ENCODE measurements around the gene PEX16. TPM values are rescaled to one million over a fixed set of nuclear protein-coding genes. Genes with fewer than 3 reads are reported as not detected.

The PEX16 gene
- total RNA-seq, 2 donors from 2014 or later, result 30.0 to 44.9 TPM

DNA sequence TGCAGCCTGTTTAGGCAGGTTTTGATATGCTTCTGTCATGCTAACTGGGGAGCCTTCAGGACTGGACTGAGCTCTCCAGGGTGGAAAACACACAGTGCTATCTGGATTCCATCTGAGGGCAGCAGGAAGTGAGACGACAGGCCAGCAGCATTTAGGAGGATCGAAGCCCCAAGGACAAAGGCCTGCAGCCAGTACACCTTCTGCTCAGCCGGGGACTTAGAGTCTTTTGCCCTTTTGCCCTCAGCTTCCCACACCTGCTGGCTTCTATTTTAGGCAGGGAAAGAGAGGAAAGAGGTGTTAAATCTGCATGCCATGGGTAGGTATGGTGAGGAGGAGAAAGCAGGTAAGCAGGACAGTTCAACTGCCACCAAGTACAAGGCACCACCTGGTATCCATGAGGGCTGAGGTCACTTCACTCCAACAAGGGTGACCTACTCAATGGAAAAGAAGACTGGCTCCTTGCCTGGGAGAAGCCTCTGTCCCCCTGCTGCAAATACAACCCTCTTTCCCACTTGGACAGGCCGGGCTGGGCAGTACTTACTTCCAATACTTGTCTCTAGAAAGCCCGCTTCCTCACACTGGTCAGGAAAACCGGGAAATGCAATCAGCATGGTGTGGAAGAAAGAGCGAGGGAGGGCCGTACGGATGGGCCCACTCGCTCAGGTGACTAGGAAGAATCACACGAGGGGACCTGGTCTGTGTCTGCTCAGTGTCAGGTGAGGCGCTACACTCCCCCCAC is 17.1 kb upstream of the PEX16 start:
- H3K9ac ChIP-seq (ENCODE audit: low read depth in 2 of 2, low read length in 2 of 2), result no peak overlapping the region
- no peaks in the 10 kb centered on the region for H3K36me3 ChIP-seq
- no peaks in the 10 kb centered on the region for H3K4me1 ChIP-seq
- no peak for DNase-seq
- no peak overlapping the region for H3K4me3 ChIP-seq
- no peak overlapping the region for H3K27ac ChIP-seq
- TF ChIP-seq CTCF (IDR thresholded peaks at IDR 0.05), result no peak
- no peaks in the 10 kb centered on the region for H3K9me3 ChIP-seq
- intact Hi-C loops (cut with DNase I), result no loop called here
- no peaks in the 10 kb centered on the region for H3K27me3 ChIP-seq

DNA sequence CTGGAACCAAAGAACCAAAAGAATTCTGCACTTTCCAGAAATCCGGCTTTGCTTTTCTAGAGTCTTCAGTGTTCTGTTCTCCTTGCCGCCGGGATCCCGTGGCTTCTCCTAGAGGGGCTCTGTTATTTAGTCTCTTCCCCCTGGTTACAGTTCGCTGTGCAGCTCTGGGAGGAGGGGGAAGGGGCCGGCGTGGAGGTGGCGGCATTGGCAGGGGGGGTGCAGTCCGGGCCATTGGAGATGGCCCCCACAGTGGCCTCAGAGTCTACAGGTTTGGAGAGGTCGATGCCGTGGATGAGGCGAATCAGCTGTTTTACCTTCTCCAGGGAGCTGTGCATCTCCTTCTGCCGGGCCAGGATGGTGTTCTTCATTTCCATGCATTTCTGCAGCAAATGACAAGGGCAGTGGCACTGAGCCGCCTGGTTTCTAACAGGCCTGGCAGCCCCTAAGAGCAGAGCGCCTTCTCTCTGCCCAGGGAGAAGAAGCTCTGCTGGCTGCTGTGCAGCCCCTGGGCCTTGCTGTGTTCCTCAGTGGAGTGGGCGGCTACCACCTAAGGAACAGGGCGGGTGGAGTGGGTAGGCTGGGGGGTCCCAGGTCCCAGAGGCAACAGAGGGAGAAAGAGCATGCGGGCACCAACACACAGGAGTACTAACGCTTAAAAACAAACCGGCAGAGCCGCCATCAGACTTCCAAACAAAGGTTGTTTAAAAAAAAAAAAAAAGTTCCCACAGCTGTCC is 16.3 kb upstream of the PEX16 start:
- Histone ChIP-seq H3K27me3 (no peaks in the 10 kb centered on the region), H3K27ac (no peak overlapping the region), H3K9me3 (no peaks in the 10 kb centered on the region), H3K4me1 (no peaks in the 10 kb centered on the region), H3K36me3 (no peaks in the 10 kb centered on the region), H3K9ac (ENCODE audit: low read depth in 2 of 2, low read length in 2 of 2) (no peak overlapping the region), H3K4me3 (no peak overlapping the region)
- intact Hi-C loops (cut with DNase I), result no loop called here
- no peak for TF ChIP-seq CTCF (IDR thresholded peaks at IDR 0.05)
- DNase-seq, result no peak

- no peak overlapping the region for H3K9ac ChIP-seq (ENCODE audit: low read depth in 2 of 2, low read length in 2 of 2)
- H3K4me3 ChIP-seq, result no peak overlapping the region
These were observed 15.6 kb upstream of the PEX16 start for GRCh38 chr11:45933131-45933831.

GRCh38 chr11:45932217-45932616 is 14.5 kb upstream of the PEX16 start:
- DNase-seq, result no peak
- Histone ChIP-seq H3K4me3 (no peak overlapping the region), H3K4me1 (no peaks in the 10 kb centered on the region), H3K36me3 (no peaks in the 10 kb centered on the region), H3K27ac (no peak overlapping the region), H3K27me3 (no peaks in the 10 kb centered on the region), H3K9me3 (no peaks in the 10 kb centered on the region), H3K9ac (ENCODE audit: low read depth in 2 of 2, low read length in 2 of 2) (no peak overlapping the region)
- intact Hi-C loops (cut with DNase I), result no loop called here
- TF ChIP-seq CTCF (IDR thresholded peaks at IDR 0.05), result no peak

More at GRCh38 chr11:45933131-45933831, 15.6 kb upstream of the PEX16 start:
- Histone ChIP-seq H3K36me3 (no peaks in the 10 kb centered on the region), H3K9me3 (no peaks in the 10 kb centered on the region), H3K27me3 (no peaks in the 10 kb centered on the region), H3K27ac (no peak overlapping the region), H3K4me1 (no peaks in the 10 kb centered on the region)
- no peak for TF ChIP-seq CTCF (IDR thresholded peaks at IDR 0.05)
- DNase-seq, result no peak
- intact Hi-C loops (cut with DNase I), result no loop called here

DNA sequence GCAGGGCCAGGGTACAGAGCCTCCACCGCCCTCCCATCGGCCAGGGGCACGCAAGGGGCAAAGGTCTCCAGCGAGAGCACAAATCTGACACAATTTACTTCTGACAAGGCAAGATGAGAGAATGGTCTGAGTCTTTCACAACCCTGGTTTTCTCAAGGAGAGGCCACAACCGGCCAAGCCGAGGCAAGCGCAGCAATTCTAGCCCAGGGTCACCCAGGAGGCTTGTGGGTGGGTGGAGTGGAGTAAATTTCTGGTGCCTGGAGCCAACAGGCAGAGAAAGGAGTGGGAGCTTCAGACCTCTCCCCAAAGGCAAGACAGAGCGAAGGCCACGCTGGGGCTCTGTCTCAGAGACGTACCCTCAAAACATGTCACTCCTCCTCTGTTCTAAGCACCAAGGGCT is 14.1 kb upstream of the PEX16 start:
- DNase-seq, result no peak
- Histone ChIP-seq H3K9me3 (no peaks in the 10 kb centered on the region), H3K36me3 (no peaks in the 10 kb centered on the region), H3K4me3 (no peak overlapping the region), H3K4me1 (no peaks in the 10 kb centered on the region), H3K9ac (ENCODE audit: low read depth in 2 of 2, low read length in 2 of 2) (no peak overlapping the region), H3K27me3 (no peaks in the 10 kb centered on the region), H3K27ac (no peak overlapping the region)
- intact Hi-C loops (cut with DNase I), result no loop called here
- TF ChIP-seq CTCF (IDR thresholded peaks at IDR 0.05), result no peak
